MM.1S (cell line): ENCODE measurements around the gene OSER1.

Experiments used
- DNase-seq: peaks from one replicate; pipeline ENCODE4 v3.0.0-alpha.2; 2015
- H2AFZ ChIP-seq: fragments of 300-600 bp; sonication (generic); 2 replicates; pipeline ENCODE4 v1.6.0; 2016; ENCODE audit warnings: antibody characterized with exemption, low read length
- H3F3A ChIP-seq: fragments of 300-600 bp; sonication (generic); 2 replicates; pipeline ENCODE4 v1.6.1; 2016; ENCODE audit warnings: mild to moderate bottlenecking, antibody characterized with exemption, low read length, moderate library complexity, mixed read lengths; ENCODE audit not compliant: insufficient read depth
- H3K27ac ChIP-seq: fragments of 300-600 bp; sonication (generic); 2 replicates; pipeline ENCODE4 v1.5.1; 2016; ENCODE audit warnings: mild to moderate bottlenecking, low read length
- H3K27me3 ChIP-seq: fragments of 300-600 bp; sonication (generic); replicated peaks from 2 replicates; pipeline ENCODE4 v1.6.0; 2016; ENCODE audit warnings: low read length; ENCODE audit not compliant: insufficient read depth
- H3K36me3 ChIP-seq: fragments of 300-600 bp; sonication (generic); replicated peaks from 2 replicates; pipeline ENCODE4 v1.6.1; 2016; ENCODE audit warnings: mild to moderate bottlenecking, low read length, mixed read lengths; ENCODE audit not compliant: insufficient read depth
- H3K4me1 ChIP-seq: fragments of 300-600 bp; sonication (generic); 2 replicates; pipeline ENCODE4 v1.6.1; 2016; ENCODE audit warnings: low read length, mixed read lengths
- H3K4me2 ChIP-seq: fragments of 300-600 bp; sonication (generic); 2 replicates; pipeline ENCODE4 v1.6.0; 2016; ENCODE audit warnings: low read depth, low read length
- H3K4me3 ChIP-seq: fragments of 300-600 bp; sonication (generic); 2 replicates; pipeline ENCODE4 v1.5.1; 2016; ENCODE audit warnings: low read length, mixed read lengths
- H3K79me2 ChIP-seq: fragments of 300-600 bp; sonication (generic); 2 replicates; pipeline ENCODE4 v1.6.1; 2016; ENCODE audit warnings: mixed run types, low read length, mixed read lengths
- H3K9ac ChIP-seq: fragments of 300-600 bp; sonication (generic); 2 replicates; pipeline ENCODE4 v1.6.1; 2016; ENCODE audit warnings: low read length, mixed read lengths
- H3K9me2 ChIP-seq: fragments of 300-600 bp; sonication (generic); replicated peaks from 2 replicates; pipeline ENCODE4 v1.6.1; 2016; ENCODE audit warnings: mild to moderate bottlenecking, low read length, mixed read lengths; ENCODE audit not compliant: insufficient read depth
- H3K9me3 ChIP-seq: fragments of 300-600 bp; sonication (generic); replicated peaks from 2 replicates; pipeline ENCODE4 v1.6.1; 2016; ENCODE audit warnings: mild to moderate bottlenecking, low read length, mixed read lengths; ENCODE audit not compliant: insufficient read depth
- H4K20me1 ChIP-seq: fragments of 300-600 bp; sonication (generic); 2 replicates; pipeline ENCODE4 v1.6.1; 2016; ENCODE audit warnings: mild to moderate bottlenecking, low read length, moderate library complexity, mixed read lengths; ENCODE audit not compliant: insufficient read depth
- CTCF ChIP-seq: fragments of 300-600 bp; sonication (generic); IDR thresholded peaks from 2 replicates; pipeline ENCODE4 v1.5.1; 2016; ENCODE audit warnings: antibody characterized with exemption, low read length, mixed read lengths
- EZH2 ChIP-seq: fragments of 300-600 bp; sonication (generic); optimal IDR thresholded peaks from 2 replicates; pipeline ENCODE3; 2017; ENCODE audit warnings: low read depth, mild to moderate bottlenecking, antibody characterized with exemption, low read length, mixed read lengths
- EZH2phosphoT487 ChIP-seq: fragments of 300-600 bp; sonication (generic); IDR thresholded peaks from 2 replicates; pipeline ENCODE4 v1.6.1; 2018; ENCODE audit warnings: antibody characterized with exemption, low read length

The OSER1 gene

GRCh38 chr20:44182863-44183262 lies 27.7 kb downstream of the OSER1 start:
- no peak for TF ChIP-seq CTCF
- TF ChIP-seq EZH2phosphoT487: no peak
- TF ChIP-seq EZH2: no peak
- Histone ChIP-seq H2AFZ (no peak overlapping the region), H3K4me1 (no peaks in the 10 kb centered on the region), H3K27ac (no peak overlapping the region), H3F3A (no peaks in the 10 kb centered on the region), H3K9me3 (no peaks in the 10 kb centered on the region), H3K27me3 (peaks cover 6% of the 10 kb centered on the region; the same call in 1 of the 2 replicates), H3K4me2 (no peak overlapping the region), H3K4me3 (no peak overlapping the region), H3K79me2 (no peaks in the 10 kb centered on the region), H3K9ac (no peak overlapping the region), H4K20me1 (no peaks in the 10 kb centered on the region), H3K9me2 (no peaks in the 10 kb centered on the region), H3K36me3 (no peaks in the 10 kb centered on the region)
- DNase-seq: no peak

GRCh38 chr20:44182135-44182765 lies 28.3 kb downstream of the OSER1 start:
- no peak overlapping the region for H3K9ac ChIP-seq
- no peaks in the 10 kb centered on the region for H3K4me1 ChIP-seq
- no peak for TF ChIP-seq EZH2phosphoT487
- TF ChIP-seq EZH2: no peak
- no peak for TF ChIP-seq CTCF
- H3K79me2 ChIP-seq: no peaks in the 10 kb centered on the region
- no peaks in the 10 kb centered on the region for H3K9me2 ChIP-seq
- no peaks in the 10 kb centered on the region for H3F3A ChIP-seq
- no peaks in the 10 kb centered on the region for H3K36me3 ChIP-seq
- no peaks in the 10 kb centered on the region for H4K20me1 ChIP-seq
- no peaks in the 10 kb centered on the region for H3K9me3 ChIP-seq
- H3K27me3 ChIP-seq: peaks cover 3% of the 10 kb centered on the region; the same call in 1 of the 2 replicates
- no peak for DNase-seq
- H2AFZ ChIP-seq: no peak overlapping the region
- H3K4me3 ChIP-seq: no peak overlapping the region
- no peak overlapping the region for H3K27ac ChIP-seq
- no peak overlapping the region for H3K4me2 ChIP-seq

- no peak overlapping the region for H3K27ac ChIP-seq
- no peak for DNase-seq
Measured at GRCh38 chr20:44181611-44182010, 29.0 kb downstream of the OSER1 start.

More at GRCh38 chr20:44181611-44182010, 29.0 kb downstream of the OSER1 start:
- Histone ChIP-seq H3K27me3 (no peaks in the 10 kb centered on the region; the same call in 1 of the 2 replicates), H3K36me3 (no peaks in the 10 kb centered on the region), H2AFZ (no peak overlapping the region), H3K9me2 (no peaks in the 10 kb centered on the region), H3K9me3 (no peaks in the 10 kb centered on the region), H3K9ac (no peak overlapping the region), H4K20me1 (no peaks in the 10 kb centered on the region), H3K4me2 (no peak overlapping the region), H3K4me3 (no peak overlapping the region), H3K79me2 (no peaks in the 10 kb centered on the region), H3K4me1 (no peaks in the 10 kb centered on the region), H3F3A (no peaks in the 10 kb centered on the region)
- TF ChIP-seq CTCF: no peak
- no peak for TF ChIP-seq EZH2phosphoT487
- no peak for TF ChIP-seq EZH2
